Neuron (in vitro differentiated cells): Measurements from ENCODE around the gene STRBP.
"Not testable (repeated sequence)": the region's sequence is repeated elsewhere in the genome, so short reads cannot be mapped to it uniquely, and the experiment has no call there.

Source experiments
- H2AFZ ChIP-seq: one replicate; pipeline ENCODE4 v1.6.1; 2013; ENCODE audit warnings: low read depth, mild to moderate bottlenecking, inconsistent platforms, low read length, moderate library complexity
- H3K27me3 ChIP-seq: one replicate; pipeline ENCODE4 v1.6.1; 2013; ENCODE audit warnings: low read length; ENCODE audit not compliant: insufficient read depth
- H3K36me3 ChIP-seq: one replicate; pipeline ENCODE4 v1.6.1; 2013; ENCODE audit warnings: low read length; ENCODE audit not compliant: insufficient read depth
- H3K4me1 ChIP-seq: one replicate; pipeline ENCODE4 v1.6.1; 2013; ENCODE audit warnings: low read length; ENCODE audit not compliant: insufficient read depth
- H3K4me3 ChIP-seq: 2 replicates; pipeline ENCODE4 v1.5.1; 2013; ENCODE audit warnings: mild to moderate bottlenecking, low read length, moderate library complexity
- H3K9me3 ChIP-seq: one replicate; pipeline ENCODE4 v1.6.1; 2013; ENCODE audit warnings: low read length

STRBP gene

DNA sequence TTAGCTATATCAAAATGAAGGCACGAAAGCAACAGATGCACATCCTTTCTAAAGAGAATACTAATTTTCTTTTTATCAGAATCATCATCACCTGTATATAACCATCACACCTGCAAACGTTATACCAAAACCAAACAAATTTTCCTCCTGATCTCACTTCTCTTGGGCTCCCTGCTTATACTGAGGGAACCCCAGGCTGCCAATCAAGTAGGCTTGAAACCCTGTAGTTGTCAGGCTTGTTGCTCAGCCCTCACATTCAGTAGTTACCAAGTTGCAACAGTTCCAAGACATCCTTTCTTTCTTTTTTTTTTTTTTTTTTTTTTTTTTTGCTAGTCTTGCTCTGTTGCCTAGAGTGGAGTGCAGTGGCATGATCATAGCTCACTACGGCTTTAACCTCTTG is 12.7 kb downstream of the STRBP start:
- Histone ChIP-seq H3K27me3 (no peaks in the 10 kb centered on the region), H3K36me3 (no peaks in the 10 kb centered on the region), H3K4me3 (no peak overlapping the region), H2AFZ (no peak overlapping the region), H3K4me1 (no peaks in the 10 kb centered on the region), H3K9me3 (peaks cover 5% of the 10 kb centered on the region)

DNA sequence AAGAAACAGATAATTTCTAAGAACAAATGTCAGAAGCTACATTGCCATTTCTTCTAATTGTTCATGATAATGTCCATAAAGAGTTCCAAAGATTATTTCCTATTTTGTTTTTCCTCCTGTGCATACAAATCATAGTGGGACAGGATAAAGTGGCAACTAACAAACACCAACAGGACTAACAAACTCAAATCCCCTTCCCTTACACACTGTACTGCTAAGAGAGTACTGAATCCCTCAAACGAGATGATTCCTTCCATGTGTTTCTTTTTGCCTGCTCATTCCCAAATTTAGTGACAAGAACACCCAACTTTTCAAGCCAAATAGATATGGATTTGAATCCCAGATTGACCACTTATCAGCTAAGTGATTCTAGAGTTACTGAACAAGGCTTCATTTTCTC is 15.2 kb downstream of the STRBP start:
- Histone ChIP-seq H3K36me3 (no peaks in the 10 kb centered on the region), H3K4me3 (no peak overlapping the region), H2AFZ (no peak overlapping the region), H3K4me1 (no peaks in the 10 kb centered on the region), H3K27me3 (no peaks in the 10 kb centered on the region), H3K9me3 (peaks cover 4% of the 10 kb centered on the region)

DNA sequence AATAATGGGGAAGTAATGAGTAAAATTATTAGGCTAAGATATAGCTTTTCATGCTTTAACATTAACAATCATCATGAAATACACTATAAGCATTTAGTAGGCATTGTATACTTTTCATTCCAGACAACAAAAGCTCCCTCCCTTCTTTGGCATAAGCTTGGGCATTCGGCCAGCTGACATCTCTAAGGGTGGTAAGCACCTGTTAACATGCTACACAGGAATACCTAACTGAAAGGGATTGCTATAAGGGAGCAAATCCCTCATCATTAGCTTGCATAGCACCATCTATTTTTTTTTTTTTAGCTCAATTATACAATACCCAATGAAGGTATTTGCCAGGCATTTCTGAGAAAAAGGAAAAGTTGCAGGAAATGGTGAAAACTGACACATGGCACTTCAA is 16.6 kb downstream of the STRBP start:
- no peaks in the 10 kb centered on the region for H3K4me1 ChIP-seq
- H2AFZ ChIP-seq = no peak overlapping the region
- H3K36me3 ChIP-seq = no peaks in the 10 kb centered on the region
- no peak overlapping the region for H3K4me3 ChIP-seq
- H3K27me3 ChIP-seq = no peaks in the 10 kb centered on the region
- H3K9me3 ChIP-seq = peaks cover 4% of the 10 kb centered on the region

GRCh38 chr9:123251324-123251723 is 17.1 kb downstream of the STRBP start:
- Histone ChIP-seq H3K27me3 (no peaks in the 10 kb centered on the region), H3K36me3 (no peaks in the 10 kb centered on the region), H3K4me1 (no peaks in the 10 kb centered on the region)

GRCh38 chr9:123250504-123250903 is 17.9 kb downstream of the STRBP start:
- no peaks in the 10 kb centered on the region for H3K9me3 ChIP-seq
- no peaks in the 10 kb centered on the region for H3K36me3 ChIP-seq

More at GRCh38 chr9:123251324-123251723, 17.1 kb downstream of the STRBP start:
- no peak overlapping the region for H3K4me3 ChIP-seq
- no peak overlapping the region for H2AFZ ChIP-seq
- peaks cover 2% of the 10 kb centered on the region for H3K9me3 ChIP-seq

DNA sequence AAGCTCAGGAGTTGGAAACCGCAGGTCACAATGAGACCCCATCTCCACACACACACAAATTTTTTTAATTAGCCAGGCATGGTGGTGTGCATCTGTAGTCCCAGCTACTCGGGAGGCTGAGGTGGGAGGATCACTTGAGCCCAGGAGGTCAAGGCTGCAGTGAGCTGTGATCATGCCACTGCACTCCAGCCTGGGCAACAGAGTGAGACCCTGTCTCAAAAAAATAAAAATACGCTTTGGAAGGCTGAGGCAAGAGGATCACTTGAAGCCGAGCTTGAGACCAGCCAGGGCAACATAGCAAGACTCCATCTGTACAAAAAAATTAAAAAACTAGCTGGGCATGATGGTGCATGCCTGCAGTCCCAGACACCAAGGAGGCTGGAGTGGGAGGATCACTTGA is 19.2 kb downstream of the STRBP start:
- not testable (repeated sequence) for H3K4me3 ChIP-seq, H3K36me3 ChIP-seq, H3K4me1 ChIP-seq, H3K9me3 ChIP-seq, H2AFZ ChIP-seq, H3K27me3 ChIP-seq

More at GRCh38 chr9:123250504-123250903, 17.9 kb downstream of the STRBP start:
- Histone ChIP-seq H3K4me1 (no peaks in the 10 kb centered on the region), H3K27me3 (no peaks in the 10 kb centered on the region), H3K4me3 (no peak overlapping the region), H2AFZ (no peak overlapping the region)

DNA sequence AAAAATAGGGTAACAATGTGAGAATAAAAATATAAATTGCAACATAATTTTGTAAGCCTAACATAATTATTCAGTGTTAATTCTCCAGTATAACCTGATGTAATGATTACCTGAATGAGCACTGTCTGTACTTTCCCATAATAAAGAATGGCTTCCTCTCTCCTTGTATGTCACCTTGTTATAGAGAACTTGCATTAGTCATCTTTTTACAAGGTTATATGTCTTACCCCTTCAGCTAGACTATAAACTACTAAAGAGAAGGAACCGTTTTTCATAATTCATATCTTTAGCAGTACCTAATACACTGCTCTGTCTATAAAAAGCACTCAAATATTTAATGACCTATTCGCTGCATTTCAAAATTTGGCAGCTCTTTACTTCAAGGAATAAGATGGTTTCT is 19.8 kb downstream of the STRBP start:
- no peaks in the 10 kb centered on the region for H3K27me3 ChIP-seq
- no peak overlapping the region for H2AFZ ChIP-seq
- no peak overlapping the region for H3K4me3 ChIP-seq
- H3K36me3 ChIP-seq = no peaks in the 10 kb centered on the region
- H3K9me3 ChIP-seq = no peaks in the 10 kb centered on the region
- no peaks in the 10 kb centered on the region for H3K4me1 ChIP-seq

- Histone ChIP-seq H3K36me3 (no peaks in the 10 kb centered on the region), H3K4me3 (no peak overlapping the region), H2AFZ (no peak overlapping the region), H3K27me3 (no peaks in the 10 kb centered on the region), H3K4me1 (no peaks in the 10 kb centered on the region), H3K9me3 (no peaks in the 10 kb centered on the region)
Observed at GRCh38 chr9:123246534-123246933, 21.9 kb downstream of the STRBP start.

DNA sequence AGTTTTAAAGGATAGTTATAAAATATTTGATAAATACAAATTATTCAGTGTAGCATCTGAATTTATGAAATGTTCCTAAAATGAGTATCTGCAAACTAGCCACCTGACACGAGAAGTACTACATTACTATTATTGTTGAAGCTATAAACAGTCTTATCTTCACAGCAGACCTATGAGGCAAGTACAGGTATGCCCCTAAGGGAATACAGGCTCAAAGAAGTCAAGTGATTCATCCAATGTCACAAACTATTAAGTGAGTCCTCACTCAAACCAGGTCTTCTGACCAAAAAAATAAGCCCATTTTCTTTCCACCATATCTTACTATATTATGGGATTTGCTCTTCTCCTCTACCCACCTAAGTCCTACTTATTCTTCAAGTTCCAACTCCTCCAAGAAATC is 28.7 kb downstream of the STRBP start:
- H3K9me3 ChIP-seq = no peaks in the 10 kb centered on the region
- H3K4me1 ChIP-seq = peaks cover 4% of the 10 kb centered on the region
- H3K4me3 ChIP-seq = no peak overlapping the region
- H3K27me3 ChIP-seq = no peaks in the 10 kb centered on the region
- no peaks in the 10 kb centered on the region for H3K36me3 ChIP-seq
- no peak overlapping the region for H2AFZ ChIP-seq

- H3K4me1 ChIP-seq = peaks cover 4% of the 10 kb centered on the region
- no peaks in the 10 kb centered on the region for H3K36me3 ChIP-seq
- H3K4me3 ChIP-seq = no peak overlapping the region
- H3K27me3 ChIP-seq = no peaks in the 10 kb centered on the region
- no peak overlapping the region for H2AFZ ChIP-seq
- H3K9me3 ChIP-seq = no peaks in the 10 kb centered on the region
Observed at GRCh38 chr9:123238365-123238764, 30.0 kb downstream of the STRBP start.

DNA sequence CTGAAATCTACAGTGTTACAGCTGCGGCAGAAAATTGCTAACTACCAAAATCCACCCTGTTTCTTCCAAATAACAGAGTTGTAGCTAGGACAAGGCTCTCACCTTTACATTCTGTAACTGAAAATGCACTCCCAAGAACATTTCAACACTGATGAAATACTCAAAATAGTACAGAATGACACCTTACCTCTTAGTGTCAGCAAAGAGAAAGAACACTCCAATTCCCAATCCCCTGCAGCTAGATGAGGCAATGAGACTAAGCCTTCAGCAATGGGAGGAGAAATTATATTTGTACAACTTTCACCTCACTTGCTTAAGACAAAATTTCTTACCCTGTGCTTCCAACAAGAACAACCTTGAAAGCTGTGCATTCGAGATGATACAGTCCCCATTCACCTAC is 31.2 kb downstream of the STRBP start:
- H3K4me3 ChIP-seq = no peak overlapping the region
- no peaks in the 10 kb centered on the region for H3K27me3 ChIP-seq
- peaks cover 4% of the 10 kb centered on the region for H3K4me1 ChIP-seq
- no peaks in the 10 kb centered on the region for H3K9me3 ChIP-seq
- H2AFZ ChIP-seq = no peak overlapping the region
- H3K36me3 ChIP-seq = no peaks in the 10 kb centered on the region

- H3K27me3 ChIP-seq = no peaks in the 10 kb centered on the region
- H3K36me3 ChIP-seq = no peaks in the 10 kb centered on the region
- no peaks in the 10 kb centered on the region for H3K9me3 ChIP-seq
- H3K4me1 ChIP-seq = peaks cover 4% of the 10 kb centered on the region
- no peak overlapping the region for H2AFZ ChIP-seq
- H3K4me3 ChIP-seq = no peak overlapping the region
Observed at GRCh38 chr9:123235448-123235847, 32.9 kb downstream of the STRBP start.

GRCh38 chr9:123234853-123235252 is 33.5 kb downstream of the STRBP start:
- Histone ChIP-seq H3K36me3 (no peaks in the 10 kb centered on the region), H3K9me3 (no peaks in the 10 kb centered on the region), H3K27me3 (no peaks in the 10 kb centered on the region), H2AFZ (no peak overlapping the region), H3K4me3 (no peak overlapping the region), H3K4me1 (peaks cover 4% of the 10 kb centered on the region)

DNA sequence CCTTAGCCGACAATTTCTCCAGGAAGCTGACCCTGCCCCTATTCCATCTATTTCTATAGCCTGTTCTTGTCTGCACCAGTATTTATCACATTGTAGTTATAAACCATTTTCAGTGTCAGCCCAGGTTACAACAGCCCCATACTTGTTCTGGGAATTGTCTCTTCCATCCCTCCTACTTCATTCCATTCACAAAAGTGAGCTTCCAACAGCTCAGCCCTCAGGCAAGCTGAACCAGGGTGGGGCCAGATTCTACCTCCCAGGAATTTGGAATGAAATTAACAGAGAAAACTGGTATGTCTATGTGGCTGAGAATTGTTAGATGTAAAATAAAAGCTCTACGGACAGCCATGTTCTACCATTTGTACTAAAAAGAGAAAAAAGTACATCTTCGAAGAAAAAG is 36.1 kb downstream of the STRBP start:
- H3K4me1 ChIP-seq = no peaks in the 10 kb centered on the region
- H2AFZ ChIP-seq = no peak overlapping the region
- no peaks in the 10 kb centered on the region for H3K36me3 ChIP-seq
- H3K27me3 ChIP-seq = no peaks in the 10 kb centered on the region
- H3K9me3 ChIP-seq = no peaks in the 10 kb centered on the region
- H3K4me3 ChIP-seq = no peak overlapping the region
